MM.1S (cell line): ENCODE data around the gene ENO3.

ENCODE experiments used
- EZH2 ChIP-seq: fragments of 300-600 bp; sonication (generic); optimal IDR thresholded peaks from 2 replicates; pipeline ENCODE3; 2017; ENCODE audit warnings: low read depth, mild to moderate bottlenecking, antibody characterized with exemption, low read length, mixed read lengths
- EZH2phosphoT487 ChIP-seq: fragments of 300-600 bp; sonication (generic); IDR thresholded peaks from 2 replicates; pipeline ENCODE4 v1.6.1; 2018; ENCODE audit warnings: antibody characterized with exemption, low read length

DNA sequence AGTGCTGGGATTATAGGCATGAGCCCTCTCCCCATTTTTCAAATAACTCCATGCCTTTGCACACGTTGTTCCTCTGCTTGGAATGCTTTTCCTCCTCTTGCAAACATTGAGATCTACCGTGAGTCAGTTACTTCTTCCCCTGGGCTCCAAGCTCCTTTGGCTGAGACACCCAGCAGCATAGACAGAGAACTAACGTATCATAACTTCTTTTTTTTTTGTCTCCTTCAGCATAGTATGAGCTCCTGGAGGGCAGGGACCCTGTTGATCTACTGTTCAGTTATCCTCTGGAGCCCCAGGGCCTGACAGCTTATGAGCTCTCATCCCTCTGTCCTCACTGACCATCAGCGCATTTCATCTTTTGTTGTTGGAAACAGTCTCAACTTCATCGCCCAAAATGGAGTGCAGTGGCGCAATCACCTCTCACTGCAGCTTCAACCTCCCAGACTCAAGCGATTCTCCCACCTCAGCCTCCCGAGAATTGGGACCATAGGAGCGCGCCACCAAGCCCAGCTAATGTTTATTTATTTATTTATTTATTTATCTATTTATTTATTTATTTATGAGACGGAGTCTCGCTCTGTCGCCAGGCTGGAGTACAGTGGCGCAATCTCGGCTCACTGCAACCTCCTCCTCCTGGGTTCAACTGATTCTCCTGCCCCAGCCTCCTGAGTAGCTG, 14.5 kb downstream of the ENO3 start:
- TF ChIP-seq EZH2, result no peak
- TF ChIP-seq EZH2phosphoT487, result no peak
